Smooth muscle cell (in vitro differentiated cells): Measurements from ENCODE around the gene CBFA2T2. TPM values are rescaled to one million over a fixed set of nuclear protein-coding genes. Genes with fewer than 3 reads are reported as not detected.

Experiments
- DNase-seq: peaks from one replicate; lab custom pipeline; 2025; ENCODE audit not compliant: unreplicated experiment; lab: John Stamatoyannopoulos, UW
- H2AFZ ChIP-seq: fragments of 200-600 bp; sonication (generic); 2 replicates; pipeline ENCODE4 v1.6.0; 2016; ENCODE audit warnings: antibody characterized with exemption, low read depth, mild to moderate bottlenecking
- H3F3A ChIP-seq: fragments of 200-600 bp; sonication (generic); 2 replicates; pipeline ENCODE4 v1.6.0; 2017; ENCODE audit warnings: antibody characterized with exemption, low read depth
- H3K27ac ChIP-seq: fragments of 200-600 bp; sonication (generic); 2 replicates; pipeline ENCODE4 v1.5.1; 2016; ENCODE audit warnings: low read depth, mild to moderate bottlenecking
- H3K27me3 ChIP-seq: fragments of 200-600 bp; sonication (generic); 2 replicates; pipeline ENCODE4 v1.6.1; 2016; ENCODE audit warnings: low read depth, mild to moderate bottlenecking
- H3K36me3 ChIP-seq: fragments of 200-600 bp; sonication (generic); 2 replicates; pipeline ENCODE4 v1.5.1; 2016; ENCODE audit warnings: low read depth
- H3K4me1 ChIP-seq: fragments of 200-600 bp; sonication (generic); 2 replicates; pipeline ENCODE4 v1.5.1; 2016; ENCODE audit warnings: low read depth
- H3K4me2 ChIP-seq: fragments of 200-600 bp; sonication (generic); 2 replicates; pipeline ENCODE4 v1.6.0; 2016; ENCODE audit warnings: mild to moderate bottlenecking
- H3K4me3 ChIP-seq: fragments of 200-600 bp; sonication (generic); 2 replicates; pipeline ENCODE4 v1.5.1; 2016; ENCODE audit warnings: mild to moderate bottlenecking
- H3K79me2 ChIP-seq: fragments of 200-600 bp; sonication (generic); 2 replicates; pipeline ENCODE4 v1.6.0; 2016; ENCODE audit warnings: low read depth, mild to moderate bottlenecking
- H3K9ac ChIP-seq: fragments of 200-600 bp; sonication (generic); 2 replicates; pipeline ENCODE4 v1.6.0; 2016; ENCODE audit warnings: low read depth
- H3K9me3 ChIP-seq: fragments of 200-600 bp; sonication (generic); replicated peaks from 2 replicates; pipeline ENCODE4 v1.5.1; 2016; ENCODE audit warnings: low read depth
- H4K20me1 ChIP-seq: fragments of 200-600 bp; sonication (generic); 2 replicates; pipeline ENCODE4 v1.6.0; 2016; ENCODE audit warnings: low read depth
- WGBS: methylation state at CpG from one replicate; pipeline ENCODE4 v1.1.7; 2016; ENCODE audit warnings: low lambda C conversion rate; 5-methylcytosine and 5-hydroxymethylcytosine counted together
- polyA plus RNA-seq: library from polyadenylated mRNA; unstranded; fragments of >200 nt; fragmentation: Nextera tagmentation; extraction: Ambion mirVana; gene quantifications from 2 replicates; pipeline ENCODE4 v1.2.1, GENCODE V29; 2016
- total RNA-seq: library from RNA; depleted of rRNA; stranded (reverse); fragments of >200 nt; gene quantifications from 2 replicates; pipeline ENCODE4 v1.2.3, GENCODE V29; 2014
- TF ChIP-seq, protein P1 (sequence below): fragments of 200-600 bp; sonication (generic); IDR thresholded peaks from 2 replicates; pipeline ENCODE4 v1.5.1; 2017; ENCODE audit warnings: borderline replicate concordance, mild to moderate bottlenecking, antibody characterized with exemption; ENCODE audit not compliant: insufficient read depth, poor library complexity, severe bottlenecking

The CBFA2T2 gene
- total and polyA plus RNA-seq, 2 experiments from 2014 or later, result 18.2 to 41.6 TPM

DNA sequence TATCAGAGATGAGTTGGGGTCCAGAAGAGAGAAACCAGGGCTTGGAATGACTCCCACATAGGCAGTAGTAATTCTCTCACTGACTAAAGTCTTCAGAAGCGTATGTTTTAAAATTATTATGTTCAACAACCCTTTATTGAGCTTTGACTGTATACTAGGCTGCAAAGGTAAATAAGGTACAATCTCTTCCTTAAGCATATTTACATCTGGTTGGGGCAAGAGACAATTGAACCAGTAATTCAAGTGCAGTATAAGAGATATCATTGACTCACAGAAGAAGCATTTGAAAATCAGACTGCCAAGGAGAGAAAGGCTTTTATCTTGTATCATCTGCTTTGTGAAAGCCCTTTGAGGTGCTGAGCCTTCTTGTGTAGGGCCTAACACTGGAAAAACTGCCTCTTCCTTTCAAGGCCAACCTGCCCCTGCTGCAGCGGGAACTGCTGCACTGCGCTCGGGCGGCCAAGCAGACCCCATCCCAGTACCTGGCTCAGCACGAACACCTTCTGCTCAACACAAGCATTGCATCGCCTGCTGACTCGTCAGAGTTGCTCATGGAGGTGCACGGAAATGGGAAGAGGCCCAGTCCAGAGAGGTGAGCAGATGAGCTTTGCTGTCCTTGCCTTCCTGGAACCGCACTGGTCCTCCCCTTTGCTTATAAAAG, 132.9 kb downstream of the CBFA2T2 start:
- Histone ChIP-seq H3F3A (no peaks in the 10 kb centered on the region), H3K4me1 (no peaks in the 10 kb centered on the region), H4K20me1 (peaks cover 8% of the 10 kb centered on the region), H3K4me3 (no peak overlapping the region), H3K79me2 (no peaks in the 10 kb centered on the region), H3K9ac (no peak overlapping the region), H3K27me3 (no peaks in the 10 kb centered on the region), H3K9me3 (no peaks in the 10 kb centered on the region), H3K4me2 (no peak overlapping the region), H2AFZ (no peak overlapping the region), H3K36me3 (peaks cover 26% of the 10 kb centered on the region), H3K27ac (no peak overlapping the region)
- TF ChIP-seq, protein P1, sequence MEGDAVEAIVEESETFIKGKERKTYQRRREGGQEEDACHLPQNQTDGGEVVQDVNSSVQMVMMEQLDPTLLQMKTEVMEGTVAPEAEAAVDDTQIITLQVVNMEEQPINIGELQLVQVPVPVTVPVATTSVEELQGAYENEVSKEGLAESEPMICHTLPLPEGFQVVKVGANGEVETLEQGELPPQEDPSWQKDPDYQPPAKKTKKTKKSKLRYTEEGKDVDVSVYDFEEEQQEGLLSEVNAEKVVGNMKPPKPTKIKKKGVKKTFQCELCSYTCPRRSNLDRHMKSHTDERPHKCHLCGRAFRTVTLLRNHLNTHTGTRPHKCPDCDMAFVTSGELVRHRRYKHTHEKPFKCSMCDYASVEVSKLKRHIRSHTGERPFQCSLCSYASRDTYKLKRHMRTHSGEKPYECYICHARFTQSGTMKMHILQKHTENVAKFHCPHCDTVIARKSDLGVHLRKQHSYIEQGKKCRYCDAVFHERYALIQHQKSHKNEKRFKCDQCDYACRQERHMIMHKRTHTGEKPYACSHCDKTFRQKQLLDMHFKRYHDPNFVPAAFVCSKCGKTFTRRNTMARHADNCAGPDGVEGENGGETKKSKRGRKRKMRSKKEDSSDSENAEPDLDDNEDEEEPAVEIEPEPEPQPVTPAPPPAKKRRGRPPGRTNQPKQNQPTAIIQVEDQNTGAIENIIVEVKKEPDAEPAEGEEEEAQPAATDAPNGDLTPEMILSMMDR, result no peak
- WGBS, result 96% methylated on average over 10 of the region's 10 CpGs
- DNase-seq, result no peak

DNA sequence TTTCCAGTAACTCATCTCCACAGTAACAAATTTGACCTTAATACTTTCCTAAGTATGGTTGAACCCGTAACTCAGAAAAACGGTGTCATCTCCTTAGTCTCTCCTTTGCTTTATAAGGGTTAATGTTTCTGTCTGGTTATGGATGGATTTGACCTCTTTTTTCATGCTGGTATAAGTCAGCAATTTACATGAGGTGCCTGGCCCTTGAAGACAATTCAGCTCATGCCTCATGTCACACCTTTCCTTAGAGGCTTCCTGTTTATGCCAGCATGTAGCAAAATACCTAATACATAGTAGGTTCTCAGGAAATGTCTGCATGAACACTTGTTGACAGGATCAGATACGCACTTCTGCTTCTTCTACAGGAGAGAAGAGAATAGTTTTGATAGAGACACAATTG, 134.5 kb downstream of the CBFA2T2 start:
- H3K4me2 ChIP-seq, result no peak overlapping the region
- H3K4me1 ChIP-seq, result no peaks in the 10 kb centered on the region
- no peak overlapping the region for H3K9ac ChIP-seq
- H2AFZ ChIP-seq, result no peak overlapping the region
- H3K36me3 ChIP-seq, result peaks cover 34% of the 10 kb centered on the region
- no peaks in the 10 kb centered on the region for H3K9me3 ChIP-seq
- H3K27ac ChIP-seq, result no peak overlapping the region
- H3F3A ChIP-seq, result no peaks in the 10 kb centered on the region
- TF ChIP-seq, protein P1, result no peak
- peaks cover 3% of the 10 kb centered on the region for H4K20me1 ChIP-seq
- whole genome bisulfite sequencing, result 97% methylated on average over 3 of the region's 3 CpGs
- no peak for DNase-seq
- H3K79me2 ChIP-seq, result no peaks in the 10 kb centered on the region
- no peak overlapping the region for H3K4me3 ChIP-seq
- no peaks in the 10 kb centered on the region for H3K27me3 ChIP-seq

DNA sequence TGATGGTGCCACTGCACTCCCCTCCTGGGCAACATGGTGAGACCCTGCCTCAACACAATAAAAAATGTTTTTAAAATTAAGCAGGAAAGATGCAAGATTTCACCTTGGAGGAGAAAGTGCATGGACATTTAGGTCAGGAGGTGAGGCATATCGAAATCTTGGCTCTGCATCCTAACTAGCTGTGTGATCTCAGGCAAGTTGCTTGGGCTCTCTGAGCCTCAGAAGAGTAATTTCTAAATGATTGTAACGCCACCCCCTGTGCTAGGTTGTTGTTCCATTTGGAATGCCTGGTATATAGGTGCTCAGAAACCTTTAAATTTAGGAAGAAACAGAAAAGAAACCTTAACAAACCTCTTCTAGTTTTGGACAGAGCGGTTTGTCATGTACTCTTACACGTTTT, 136.3 kb downstream of the CBFA2T2 start:
- H3K4me2 ChIP-seq, result no peak overlapping the region
- no peak overlapping the region for H3K9ac ChIP-seq
- H3F3A ChIP-seq, result no peaks in the 10 kb centered on the region
- H3K27me3 ChIP-seq, result no peaks in the 10 kb centered on the region
- peaks cover 41% of the 10 kb centered on the region for H3K36me3 ChIP-seq
- no peak for DNase-seq
- H3K4me3 ChIP-seq, result no peak overlapping the region
- no peaks in the 10 kb centered on the region for H3K9me3 ChIP-seq
- 98% methylated on average over 4 of the region's 4 CpGs for WGBS
- peaks cover 3% of the 10 kb centered on the region for H4K20me1 ChIP-seq
- no peak overlapping the region for H3K27ac ChIP-seq
- TF ChIP-seq, protein P1, result no peak
- no peak overlapping the region for H2AFZ ChIP-seq
- no peaks in the 10 kb centered on the region for H3K4me1 ChIP-seq
- H3K79me2 ChIP-seq, result no peaks in the 10 kb centered on the region
